SKM-1 treated with dmso at 0.1 percent for 144 hours (cell line): ENCODE data around the gene NOL4L.
"Not testable (repeated sequence)": the region's sequence is repeated elsewhere in the genome, so short reads cannot be mapped to it uniquely, and the experiment has no call there.

Experiments
- DNase-seq: peaks from one replicate; lab custom pipeline; 2025; ENCODE audit not compliant: unreplicated experiment; lab: John Stamatoyannopoulos, UW

The NOL4L gene

GRCh38 chr20:32511358-32512046 lies 73.6 kb downstream of the NOL4L start:
- no peak for DNase-seq

- no peak for DNase-seq
Observed at GRCh38 chr20:32510601-32511357, 74.4 kb downstream of the NOL4L start.

DNA sequence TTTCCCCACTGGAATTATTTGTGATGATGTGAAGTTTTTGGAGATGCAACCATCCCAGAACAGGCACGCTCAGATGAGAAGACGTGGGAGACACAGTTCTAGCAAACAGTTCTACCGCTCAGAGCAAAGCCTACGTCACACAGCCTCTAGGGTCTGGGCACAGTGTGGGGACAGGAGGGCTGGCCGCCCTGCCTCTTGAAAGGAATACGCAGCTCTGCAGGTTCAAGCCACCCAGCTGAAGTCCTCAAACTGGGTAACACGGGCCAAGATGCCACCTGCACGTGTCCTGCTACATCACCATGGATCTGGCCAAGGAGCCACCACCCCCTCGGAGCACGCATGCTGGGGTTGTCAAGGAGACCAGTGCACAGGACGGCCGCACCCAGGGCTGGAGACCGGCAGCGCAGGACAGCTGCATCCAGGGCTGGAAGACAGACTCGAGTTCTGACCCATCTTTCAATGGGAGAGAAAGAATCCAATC lies 75.0 kb downstream of the NOL4L start:
- DNase-seq: no peak

DNA sequence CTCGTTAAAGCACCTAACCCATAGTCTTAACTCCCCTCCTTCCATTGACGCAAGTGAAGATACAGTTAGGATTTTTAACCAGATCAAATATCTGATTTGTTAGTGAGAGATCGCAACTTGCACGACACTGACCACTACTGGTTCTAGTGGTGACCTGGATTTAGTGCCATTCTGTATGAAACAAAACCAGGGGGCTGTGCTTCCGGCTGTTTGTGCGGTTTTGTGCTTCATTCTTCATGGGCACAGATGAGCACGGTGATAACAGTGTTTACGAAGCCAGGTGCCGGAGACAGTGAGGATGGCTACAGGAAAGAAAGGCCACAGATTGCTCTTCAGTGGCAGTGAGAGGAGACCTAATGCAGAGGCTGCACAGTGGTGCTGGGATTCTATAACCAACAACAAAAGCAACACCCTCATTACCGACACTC lies 75.5 kb downstream of the NOL4L start:
- no peak for DNase-seq

DNA sequence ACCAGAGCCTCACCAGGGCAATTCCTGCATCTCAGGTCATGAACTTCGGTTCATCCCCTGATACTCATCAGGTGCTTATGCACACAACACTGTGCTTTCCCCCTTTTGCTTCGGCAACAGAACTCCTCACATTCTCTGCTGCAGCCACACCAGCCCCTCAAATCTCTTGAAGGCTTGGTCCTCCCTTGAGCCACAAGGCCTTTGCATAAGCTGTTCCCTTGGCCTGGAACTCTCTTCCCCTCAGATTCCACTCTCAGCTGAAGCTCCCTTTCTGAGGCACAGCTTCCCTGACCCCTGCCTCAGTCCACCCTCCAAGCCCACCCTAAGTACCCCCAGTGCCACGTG lies 76.4 kb downstream of the NOL4L start:
- no peak for DNase-seq

DNA sequence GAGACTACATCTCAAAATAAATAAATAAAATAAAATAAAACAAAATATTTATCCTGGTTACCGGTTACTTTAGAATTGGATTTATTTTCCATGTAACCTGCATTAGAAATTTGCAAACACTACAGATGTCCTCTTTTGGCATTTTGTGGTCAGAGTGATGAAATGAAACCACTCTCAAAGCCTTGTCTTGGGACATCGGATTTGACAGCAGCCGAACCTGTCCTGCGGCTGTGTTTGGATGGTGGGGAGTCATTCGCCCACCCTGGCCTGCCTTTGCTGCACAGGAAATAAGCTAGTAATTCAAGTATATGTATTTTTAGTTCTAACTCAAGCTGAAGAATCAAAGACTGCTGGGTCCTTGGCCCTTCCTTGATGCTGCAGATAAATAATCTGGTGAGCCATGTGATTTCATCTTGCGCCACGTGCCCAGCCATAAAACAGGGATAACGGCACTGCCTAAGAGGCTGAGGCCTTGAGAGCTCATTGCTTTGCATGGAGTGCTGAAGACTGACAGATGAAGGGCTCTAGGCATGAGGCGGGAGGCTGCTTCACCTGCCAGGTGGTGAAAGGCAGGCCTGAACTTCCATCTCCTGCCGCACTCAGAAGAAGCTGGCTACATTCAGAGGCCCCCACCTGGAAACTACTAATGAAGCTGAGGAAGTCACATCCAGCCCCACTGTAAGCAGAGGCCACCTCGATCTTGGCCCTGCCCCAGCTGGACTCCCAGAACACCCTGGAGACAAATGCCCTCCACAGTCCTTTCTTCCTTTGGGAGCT lies 76.9 kb downstream of the NOL4L start:
- DNase-seq: peak; percentile 28

- no peak for DNase-seq
Observed at GRCh38 chr20:32506721-32507120, 78.4 kb downstream of the NOL4L start.

DNA sequence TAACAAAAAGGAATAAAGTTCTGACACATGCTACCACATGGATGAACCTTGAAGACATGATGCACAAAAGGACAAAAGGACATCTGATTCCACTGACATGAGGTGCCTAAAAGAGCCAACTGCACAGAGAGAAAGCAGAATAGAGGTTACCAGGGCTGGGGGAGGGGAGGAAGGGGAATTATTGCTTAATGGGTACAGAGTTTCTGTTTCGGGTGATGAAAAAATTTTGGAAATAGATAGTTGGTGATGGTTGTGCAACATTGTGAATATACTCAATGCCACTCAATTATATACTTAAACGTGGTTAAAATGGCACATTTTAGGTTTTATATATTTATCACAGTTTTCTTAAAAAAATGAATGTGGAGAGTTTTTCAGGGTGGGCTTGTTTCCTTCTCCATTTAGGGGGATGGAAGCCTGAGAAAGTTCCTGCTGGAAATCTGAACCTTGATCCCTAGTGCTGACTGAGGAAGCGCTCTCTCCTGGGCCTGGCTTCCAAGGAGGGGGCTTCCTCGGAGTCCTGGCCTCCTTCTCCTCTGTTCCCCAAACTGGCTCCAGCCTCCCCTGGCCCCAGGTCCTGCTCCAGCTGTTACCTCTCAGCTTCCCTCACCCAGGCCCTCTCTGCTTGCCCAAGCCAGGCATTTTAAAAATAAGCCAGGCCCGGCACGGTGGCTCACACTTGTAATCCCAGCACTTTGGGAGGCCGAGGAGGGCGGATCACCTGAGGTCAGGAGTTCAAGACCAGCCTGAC lies 79.2 kb downstream of the NOL4L start:
- peak; percentile 44 for DNase-seq

DNA sequence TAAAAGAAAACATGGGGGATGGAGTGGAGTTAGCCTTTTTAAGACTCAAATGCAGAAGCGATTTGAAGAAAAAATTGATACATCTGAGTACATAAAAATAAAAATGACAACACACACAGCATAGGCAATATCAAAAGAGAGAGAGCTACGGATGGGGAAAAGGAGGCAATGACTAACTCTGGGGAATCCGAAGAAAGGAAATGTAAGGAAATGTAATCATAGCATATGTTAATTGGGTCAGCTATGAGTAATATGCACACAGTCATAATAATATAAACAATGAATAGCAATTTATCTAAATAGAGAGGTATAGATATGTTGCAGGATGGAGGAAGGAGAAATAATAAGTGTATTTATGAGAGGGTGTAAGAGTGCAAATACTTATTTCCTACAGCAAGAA lies 83.4 kb downstream of the NOL4L start:
- DNase-seq: no peak

GRCh38 chr20:32497589-32498224 lies 87.4 kb downstream of the NOL4L start:
- DNase-seq: no peak

DNA sequence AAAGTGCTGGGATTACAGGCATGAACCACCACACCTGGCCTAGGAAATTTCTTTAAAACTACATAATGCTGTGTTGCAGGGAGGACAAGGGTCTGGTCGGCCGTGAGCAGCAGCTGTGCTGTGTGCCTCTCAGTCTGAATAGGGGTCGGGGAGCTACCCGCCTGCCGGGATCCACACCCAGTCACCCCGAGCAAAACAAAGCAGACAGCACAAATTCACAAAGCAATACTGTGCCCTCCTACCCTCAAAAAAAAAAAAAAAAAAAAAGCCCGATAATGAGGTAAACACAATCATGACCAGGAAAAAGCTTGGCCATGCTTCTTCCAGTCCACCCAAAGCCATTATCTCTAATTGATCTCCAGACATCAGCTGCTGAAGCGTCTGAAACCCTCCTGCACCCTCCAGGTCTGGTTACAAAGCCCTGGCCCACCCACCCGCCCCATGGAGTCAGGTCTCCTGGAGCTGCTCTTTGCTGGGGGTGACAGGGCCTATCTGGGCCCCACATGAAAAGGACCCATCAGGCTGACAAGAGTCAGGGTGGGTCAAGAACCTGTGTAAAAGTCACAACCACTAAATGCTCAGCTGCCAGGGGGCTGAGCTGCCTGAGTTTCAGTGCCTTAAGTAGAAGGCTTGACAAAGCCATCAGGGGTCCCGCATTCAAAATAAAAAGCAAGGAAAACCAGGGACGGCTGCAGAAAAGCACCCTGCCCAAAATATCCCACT lies 88.2 kb downstream of the NOL4L start:
- DNase-seq: no peak

DNA sequence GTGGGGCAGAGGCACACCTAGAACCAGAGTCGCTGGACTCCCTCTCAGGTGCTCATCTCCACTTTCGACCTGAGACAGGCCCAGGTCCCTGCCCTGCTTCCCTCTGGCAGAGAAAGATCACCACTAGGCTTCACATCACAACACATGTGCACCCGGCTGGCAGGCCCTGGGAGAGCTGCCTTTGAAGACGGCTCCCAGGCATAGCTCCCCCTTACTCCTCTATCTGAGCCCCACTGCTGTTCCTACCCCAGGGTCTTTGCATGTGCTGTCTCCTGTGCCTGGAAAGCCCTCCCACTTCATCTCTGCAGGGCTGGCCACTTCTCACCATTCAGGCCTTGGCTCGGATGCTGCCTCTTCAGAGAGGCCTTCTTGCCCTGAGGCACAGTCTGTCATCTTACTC lies 89.2 kb downstream of the NOL4L start:
- no peak for DNase-seq

- DNase-seq: no peak
Observed at GRCh38 chr20:32495217-32495565, 89.9 kb downstream of the NOL4L start.

- DNase-seq: no peak
Observed at GRCh38 chr20:32494483-32495216, 90.5 kb downstream of the NOL4L start.

DNA sequence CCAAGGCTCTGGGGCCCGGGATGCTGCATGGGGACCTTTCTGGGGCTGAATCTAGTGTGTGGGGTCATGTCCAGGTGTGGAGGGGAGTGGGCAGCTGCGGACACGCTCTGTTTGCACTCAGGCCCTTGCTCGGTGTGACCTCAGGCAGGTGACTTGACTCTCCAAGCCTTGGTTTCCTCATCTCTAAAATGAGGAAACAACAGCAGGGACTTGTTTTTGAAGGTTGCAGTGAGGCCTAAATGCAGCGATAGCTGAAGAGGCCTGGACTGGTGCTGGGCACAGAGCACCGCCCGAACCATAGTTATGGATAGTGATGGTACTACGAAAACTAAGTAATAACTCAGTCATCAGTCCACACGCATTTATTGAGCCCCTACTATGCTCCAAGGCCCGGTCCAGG lies 91.8 kb downstream of the NOL4L start:
- no peak for DNase-seq

DNA sequence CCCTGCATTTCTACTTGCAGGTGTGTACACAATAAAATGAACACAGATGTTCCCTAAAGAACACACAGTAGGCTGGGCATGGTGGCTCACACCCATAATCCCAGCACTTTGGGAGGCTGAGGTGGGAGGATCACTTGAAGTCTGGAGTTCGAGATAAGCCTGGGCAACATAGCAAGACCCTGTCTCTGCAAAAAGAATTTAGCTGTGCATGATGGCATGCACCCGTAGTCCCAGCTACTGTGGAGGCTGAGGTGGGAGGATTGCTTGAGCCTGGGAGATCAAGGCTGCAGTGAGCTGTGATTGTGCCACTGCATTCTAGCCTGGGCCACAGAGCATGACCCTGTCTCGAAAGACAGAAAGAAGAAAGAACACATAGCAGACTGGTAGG lies 93.4 kb downstream of the NOL4L start:
- DNase-seq: not testable (repeated sequence)

GRCh38 chr20:32490942-32491763 lies 94.0 kb downstream of the NOL4L start:
- no peak for DNase-seq

GRCh38 chr20:32488066-32488838 lies 96.9 kb downstream of the NOL4L start:
- no peak for DNase-seq
